KMS-11 (cell line): ENCODE measurements around the gene RAB13.

Experiments
- H2AFZ ChIP-seq: fragments of 200-600 bp; sonication (generic); 2 replicates; pipeline ENCODE4 v1.6.1; 2016; ENCODE audit warnings: antibody characterized with exemption, mixed run types, low read depth
- H3K27ac ChIP-seq: fragments of 200-600 bp; sonication (generic); 2 replicates; pipeline ENCODE4 v1.6.1; 2016; ENCODE audit warnings: mild to moderate bottlenecking, mixed run types
- H3K27me3 ChIP-seq: fragments of 200-600 bp; sonication (generic); 2 replicates; pipeline ENCODE4 v1.6.1; 2017; ENCODE audit warnings: mild to moderate bottlenecking, low read depth, mixed run types, moderate library complexity; ENCODE audit not compliant: insufficient read depth
- H3K36me3 ChIP-seq: fragments of 200-600 bp; sonication (generic); 2 replicates; pipeline ENCODE4 v1.6.1; 2017; ENCODE audit warnings: mild to moderate bottlenecking, mixed run types; ENCODE audit not compliant: insufficient read depth
- H3K4me1 ChIP-seq: fragments of 200-600 bp; sonication (generic); 2 replicates; pipeline ENCODE4 v1.6.1; 2016; ENCODE audit warnings: mild to moderate bottlenecking, low read depth, mixed run types; ENCODE audit not compliant: poor library complexity, severe bottlenecking
- H3K4me2 ChIP-seq: fragments of 200-600 bp; sonication (generic); 2 replicates; pipeline ENCODE4 v1.7.0; 2016; ENCODE audit warnings: mild to moderate bottlenecking, mixed run types
- H3K4me3 ChIP-seq: fragments of 200-600 bp; sonication (generic); IDR thresholded peaks from 2 replicates; pipeline ENCODE4 v1.6.1; 2017; ENCODE audit warnings: low read depth, low read length, mixed read lengths; ENCODE audit not compliant: insufficient read depth
- H3K79me2 ChIP-seq: fragments of 200-600 bp; sonication (generic); 2 replicates; pipeline ENCODE4 v1.6.1; 2016; ENCODE audit warnings: low read depth, mixed run types; ENCODE audit not compliant: insufficient read depth
- H3K9ac ChIP-seq: fragments of 200-600 bp; sonication (generic); 2 replicates; pipeline ENCODE4 v1.6.1; 2016; ENCODE audit warnings: mild to moderate bottlenecking, mixed run types
- H4K20me1 ChIP-seq: fragments of 200-600 bp; sonication (generic); 2 replicates; pipeline ENCODE4 v1.6.1; 2016; ENCODE audit warnings: mild to moderate bottlenecking, mixed run types; ENCODE audit not compliant: insufficient read depth
- TF ChIP-seq, protein P1 (sequence below): fragments of 200-600 bp; sonication (generic); conservative IDR thresholded peaks from 2 replicates; pipeline ENCODE4 v1.6.1; 2017; ENCODE audit warnings: low read depth, mild to moderate bottlenecking, antibody characterized with exemption, low read length, moderate library complexity, mixed read lengths

The RAB13 gene

DNA sequence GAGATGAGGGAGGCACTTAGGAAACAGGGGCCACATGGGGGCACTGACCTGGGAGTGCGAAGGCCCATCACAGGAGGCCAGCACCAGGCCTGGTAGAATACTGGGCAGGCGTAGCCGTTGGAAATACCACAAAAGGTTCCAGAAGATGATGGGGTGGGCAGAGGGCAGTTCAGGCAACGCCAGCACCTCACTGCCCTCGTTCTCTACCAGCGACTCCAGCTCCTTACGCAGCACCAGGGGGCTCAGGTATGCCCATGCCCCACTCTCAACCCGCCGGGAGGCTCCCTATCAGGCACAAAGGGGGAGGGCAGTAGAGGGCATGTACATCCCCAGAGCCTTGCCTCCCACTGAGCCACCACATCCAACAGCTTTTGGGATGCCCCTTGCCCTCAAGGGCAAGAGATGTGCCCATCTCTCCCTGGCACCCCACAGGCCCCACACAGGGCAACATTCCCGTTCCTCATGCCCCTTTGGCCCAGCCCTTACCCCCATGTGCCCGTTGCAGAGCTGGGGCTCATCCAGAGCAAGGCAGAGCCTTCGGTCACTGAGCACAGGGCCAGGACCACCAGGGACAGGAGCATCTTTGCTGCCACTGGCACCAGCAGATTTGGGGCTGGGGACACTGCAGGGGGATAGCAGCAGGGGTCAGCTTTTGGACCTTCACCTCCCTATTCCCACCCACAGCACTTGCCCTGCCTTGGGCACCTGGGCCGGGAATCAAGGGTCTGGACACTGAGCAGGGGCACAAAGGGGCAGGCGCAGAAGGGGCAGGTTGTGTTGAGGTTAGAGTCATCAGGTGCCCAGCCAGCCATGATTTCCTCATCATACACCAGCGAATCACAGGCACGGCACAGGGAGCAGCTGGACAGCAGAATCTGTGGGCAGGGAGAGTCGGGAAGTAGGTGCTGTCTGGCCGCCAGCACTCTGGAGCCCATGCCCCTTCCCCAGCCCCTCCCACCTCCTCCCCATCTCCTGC lies 53.7 kb downstream of the RAB13 start:
- H3K36me3 ChIP-seq = no peaks in the 10 kb centered on the region
- no peaks in the 10 kb centered on the region for H4K20me1 ChIP-seq

More for the DNA sequence above, 53.7 kb downstream of the RAB13 start:
- no peak overlapping the region for H3K27ac ChIP-seq
- no peaks in the 10 kb centered on the region for H3K4me1 ChIP-seq
- no peak overlapping the region for H2AFZ ChIP-seq
- TF ChIP-seq, protein P1, sequence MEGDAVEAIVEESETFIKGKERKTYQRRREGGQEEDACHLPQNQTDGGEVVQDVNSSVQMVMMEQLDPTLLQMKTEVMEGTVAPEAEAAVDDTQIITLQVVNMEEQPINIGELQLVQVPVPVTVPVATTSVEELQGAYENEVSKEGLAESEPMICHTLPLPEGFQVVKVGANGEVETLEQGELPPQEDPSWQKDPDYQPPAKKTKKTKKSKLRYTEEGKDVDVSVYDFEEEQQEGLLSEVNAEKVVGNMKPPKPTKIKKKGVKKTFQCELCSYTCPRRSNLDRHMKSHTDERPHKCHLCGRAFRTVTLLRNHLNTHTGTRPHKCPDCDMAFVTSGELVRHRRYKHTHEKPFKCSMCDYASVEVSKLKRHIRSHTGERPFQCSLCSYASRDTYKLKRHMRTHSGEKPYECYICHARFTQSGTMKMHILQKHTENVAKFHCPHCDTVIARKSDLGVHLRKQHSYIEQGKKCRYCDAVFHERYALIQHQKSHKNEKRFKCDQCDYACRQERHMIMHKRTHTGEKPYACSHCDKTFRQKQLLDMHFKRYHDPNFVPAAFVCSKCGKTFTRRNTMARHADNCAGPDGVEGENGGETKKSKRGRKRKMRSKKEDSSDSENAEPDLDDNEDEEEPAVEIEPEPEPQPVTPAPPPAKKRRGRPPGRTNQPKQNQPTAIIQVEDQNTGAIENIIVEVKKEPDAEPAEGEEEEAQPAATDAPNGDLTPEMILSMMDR = no peak
- no peak overlapping the region for H3K9ac ChIP-seq
- no peaks in the 10 kb centered on the region for H3K27me3 ChIP-seq
- H3K79me2 ChIP-seq = no peaks in the 10 kb centered on the region
- H3K4me2 ChIP-seq = no peak overlapping the region
- H3K4me3 ChIP-seq = no peak overlapping the region
